Uterus (tissue), 4 donors: ENCODE results near the gene OCIAD2. TPM values are rescaled to one million over a fixed set of nuclear protein-coding genes. Genes with fewer than 3 reads are reported as not detected.

Experiments
- DNase-seq, 2 donors: peaks; one replicate each; pipeline ENCODE4 v3.0.0-alpha.2; 2019 to 2020
- H3K27ac ChIP-seq, 2 donors: fragments of 200-600 bp; sonication (generic); 1 replicate in 1 of 2; 2 replicates in 1 of 2; pipeline ENCODE4 v1.5.1; 2016 to 2018
- H3K27me3 ChIP-seq, 2 donors: fragments of 200-600 bp; sonication (generic); one replicate each; pipeline ENCODE4 v1.5.1; 2018 to 2019; ENCODE audit warnings: control low read depth in 1 of 2
- H3K36me3 ChIP-seq, 2 donors: fragments of 200-600 bp; sonication (generic); one replicate each; pipeline ENCODE4 v1.5.1; 2019; ENCODE audit warnings: control low read depth in 1 of 2
- H3K4me1 ChIP-seq, 2 donors: fragments of 200-600 bp; sonication (generic); one replicate each; pipeline ENCODE4 v1.5.1; 2018 to 2019; ENCODE audit warnings: control low read depth in 1 of 2
- H3K4me3 ChIP-seq, 2 donors: fragments of 200-600 bp; sonication (generic); 1 replicate in 1 of 2; 2 replicates in 1 of 2; pipeline ENCODE4 v1.5.1; 2018 to 2019; ENCODE audit warnings: mild to moderate bottlenecking in 1 of 2
- H3K9me3 ChIP-seq, 2 donors: fragments of 200-600 bp; sonication (generic); one replicate each; pipeline ENCODE4 v1.5.1; 2019; ENCODE audit warnings: control low read depth in 1 of 2
- POLR2A ChIP-seq, 2 donors: fragments of 450-650 bp; IDR thresholded peaks; one replicate each; pipeline ENCODE4 v1.6.1; 2016; ENCODE audit warnings: antibody characterized with exemption in 2 of 2, mild to moderate bottlenecking in 1 of 2, moderate library complexity in 1 of 2
- intact Hi-C: fragments of 100-400 bp; cut with DNase I; formaldehyde crosslinking; loops from one replicate; pipeline ENCODE4 v1.15.1; 2023; ENCODE audit warnings: low total_unique reads
- total RNA-seq, 4 donors: library from RNA; depleted of rRNA in 3 of 4; stranded (reverse); fragments of >200 nt in 3 of 4; gene quantifications; one replicate each; pipeline versions ENCODE4 v1.1.0 to v1.2.4, GENCODE V29; 2014 to 2023
- TF ChIP-seq, protein P1 (sequence below), 4 experiments: fragments of 200-600 bp in 2 of 4; fragments of 450-650 bp in 2 of 4; sonication (generic) in 2 of 4; IDR thresholded peaks; one replicate each; pipeline ENCODE4 v1.5.1; 2016 to 2019; ENCODE audit warnings: antibody characterized with exemption in 4 of 4, mild to moderate bottlenecking in 2 of 4, moderate library complexity in 1 of 4
- donor health status: DM: yes; HTN: yes; CAD: no.

OCIAD2 gene
- total RNA-seq, 4 donors from 2014 or later = 0.88 to 17.0 (median 6.2) TPM

DNA sequence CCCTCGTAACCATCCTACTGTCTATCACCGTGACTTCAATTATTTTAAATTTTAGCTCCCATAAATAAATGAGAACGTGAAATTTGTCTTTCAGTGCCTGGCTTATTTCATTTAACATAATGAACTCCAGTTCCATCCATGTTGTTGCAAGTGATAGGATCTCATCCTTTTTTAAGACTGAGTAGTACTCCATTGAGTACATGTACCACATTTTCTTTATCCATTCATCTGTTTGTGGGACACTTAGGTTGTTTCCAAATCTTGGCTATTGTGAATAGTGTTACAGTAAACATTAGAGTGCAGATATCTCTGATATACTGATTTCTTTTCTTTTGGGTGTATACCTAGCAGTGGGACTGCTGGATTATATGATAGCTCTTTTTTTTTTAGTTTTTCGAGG, 42.8 kb downstream of the OCIAD2 start:
- Histone ChIP-seq H3K4me1 (no peaks in the 10 kb centered on the region), H3K27me3 (no peaks in the 10 kb centered on the region), H3K27ac (no peak overlapping the region), H3K9me3 (no peaks in the 10 kb centered on the region), H3K4me3 (no peak overlapping the region), H3K36me3 (no peaks in the 10 kb centered on the region)
- no peak for DNase-seq
- TF ChIP-seq, protein P1, sequence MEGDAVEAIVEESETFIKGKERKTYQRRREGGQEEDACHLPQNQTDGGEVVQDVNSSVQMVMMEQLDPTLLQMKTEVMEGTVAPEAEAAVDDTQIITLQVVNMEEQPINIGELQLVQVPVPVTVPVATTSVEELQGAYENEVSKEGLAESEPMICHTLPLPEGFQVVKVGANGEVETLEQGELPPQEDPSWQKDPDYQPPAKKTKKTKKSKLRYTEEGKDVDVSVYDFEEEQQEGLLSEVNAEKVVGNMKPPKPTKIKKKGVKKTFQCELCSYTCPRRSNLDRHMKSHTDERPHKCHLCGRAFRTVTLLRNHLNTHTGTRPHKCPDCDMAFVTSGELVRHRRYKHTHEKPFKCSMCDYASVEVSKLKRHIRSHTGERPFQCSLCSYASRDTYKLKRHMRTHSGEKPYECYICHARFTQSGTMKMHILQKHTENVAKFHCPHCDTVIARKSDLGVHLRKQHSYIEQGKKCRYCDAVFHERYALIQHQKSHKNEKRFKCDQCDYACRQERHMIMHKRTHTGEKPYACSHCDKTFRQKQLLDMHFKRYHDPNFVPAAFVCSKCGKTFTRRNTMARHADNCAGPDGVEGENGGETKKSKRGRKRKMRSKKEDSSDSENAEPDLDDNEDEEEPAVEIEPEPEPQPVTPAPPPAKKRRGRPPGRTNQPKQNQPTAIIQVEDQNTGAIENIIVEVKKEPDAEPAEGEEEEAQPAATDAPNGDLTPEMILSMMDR (IDR thresholded peaks at IDR 0.05) = no peak
- no peak for TF ChIP-seq POLR2A (IDR thresholded peaks at IDR 0.05)
- intact Hi-C loops = no loop called here

DNA sequence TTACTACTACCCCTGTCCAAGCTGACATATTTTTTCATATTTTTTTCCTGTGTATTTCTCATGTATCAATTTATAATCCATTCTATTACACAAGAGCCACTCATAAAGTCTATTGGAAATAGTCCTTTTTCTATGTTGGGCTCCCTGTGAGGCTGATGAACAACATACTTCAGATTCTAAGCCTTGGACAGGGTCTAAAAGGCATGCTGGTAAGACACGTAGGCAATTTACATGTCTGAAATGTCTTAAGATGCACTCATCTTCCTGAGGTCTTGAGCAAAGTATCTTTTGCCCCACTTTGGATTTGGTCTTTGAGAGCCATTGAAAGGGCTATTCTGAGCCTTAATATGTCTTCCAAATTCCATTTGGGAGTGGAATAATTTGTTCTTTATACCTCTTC, 43.9 kb downstream of the OCIAD2 start:
- TF ChIP-seq POLR2A (IDR thresholded peaks at IDR 0.05) = no peak
- TF ChIP-seq, protein P1 (IDR thresholded peaks at IDR 0.05) = no peak
- Histone ChIP-seq H3K4me3 (no peak overlapping the region), H3K27ac (no peak overlapping the region), H3K27me3 (no peaks in the 10 kb centered on the region), H3K9me3 (no peaks in the 10 kb centered on the region), H3K4me1 (no peaks in the 10 kb centered on the region), H3K36me3 (no peaks in the 10 kb centered on the region)
- no peak for DNase-seq
- intact Hi-C loops = no loop called here

DNA sequence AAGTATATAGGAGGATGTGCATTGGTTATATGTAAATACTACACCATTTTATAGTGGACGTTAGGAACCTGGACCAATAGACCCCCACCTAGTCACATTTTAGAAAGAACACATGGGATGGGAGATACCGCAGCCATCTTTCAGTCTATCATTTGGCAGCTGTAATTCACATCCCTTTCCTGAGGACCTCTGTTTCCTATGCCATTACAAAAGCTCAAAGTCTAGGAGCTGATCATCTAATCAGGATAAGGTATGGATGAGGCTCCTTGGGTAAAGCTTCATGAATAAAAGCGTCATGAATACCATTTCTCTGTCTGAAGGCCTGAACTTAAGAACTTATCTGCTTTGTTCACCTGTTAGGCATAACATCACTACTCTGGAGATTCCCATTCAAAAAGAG, 44.5 kb downstream of the OCIAD2 start:
- intact Hi-C loops = no loop called here
- no peaks in the 10 kb centered on the region for H3K36me3 ChIP-seq

DNA sequence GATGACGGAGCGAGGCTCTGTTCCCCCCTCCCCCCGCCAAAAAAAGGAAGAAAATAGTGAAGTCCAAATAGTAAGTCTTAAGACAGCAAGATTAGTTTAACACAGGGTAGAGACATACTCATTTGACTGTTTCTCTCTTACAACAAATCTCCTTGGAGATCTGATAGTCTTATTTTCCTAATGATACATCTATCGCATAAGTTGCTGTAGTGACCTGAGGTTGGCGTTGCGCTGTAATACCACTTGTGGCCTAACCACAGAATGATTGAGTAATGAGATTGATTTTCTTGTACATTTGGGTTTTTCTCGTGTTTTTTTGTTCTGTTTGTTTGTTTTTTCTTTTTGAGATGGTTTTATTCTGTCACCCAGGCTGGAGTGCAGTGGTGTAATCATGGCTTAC, 48.4 kb downstream of the OCIAD2 start:
- no peak overlapping the region for H3K27ac ChIP-seq
- DNase-seq = no peak
- no peaks in the 10 kb centered on the region for H3K9me3 ChIP-seq
- no peaks in the 10 kb centered on the region for H3K27me3 ChIP-seq
- intact Hi-C loops = no loop called here
- no peak overlapping the region for H3K4me3 ChIP-seq
- no peaks in the 10 kb centered on the region for H3K4me1 ChIP-seq
- H3K36me3 ChIP-seq = no peaks in the 10 kb centered on the region
- TF ChIP-seq POLR2A (IDR thresholded peaks at IDR 0.05) = no peak
- TF ChIP-seq, protein P1 (IDR thresholded peaks at IDR 0.05) = no peak

More for the DNA sequence above, 44.5 kb downstream of the OCIAD2 start:
- DNase-seq = no peak
- no peak overlapping the region for H3K4me3 ChIP-seq
- H3K27me3 ChIP-seq = no peaks in the 10 kb centered on the region
- H3K4me1 ChIP-seq = no peaks in the 10 kb centered on the region
- no peaks in the 10 kb centered on the region for H3K9me3 ChIP-seq
- H3K27ac ChIP-seq = no peak overlapping the region
- no peak for TF ChIP-seq POLR2A (IDR thresholded peaks at IDR 0.05)
- TF ChIP-seq, protein P1 (IDR thresholded peaks at IDR 0.05) = no peak

DNA sequence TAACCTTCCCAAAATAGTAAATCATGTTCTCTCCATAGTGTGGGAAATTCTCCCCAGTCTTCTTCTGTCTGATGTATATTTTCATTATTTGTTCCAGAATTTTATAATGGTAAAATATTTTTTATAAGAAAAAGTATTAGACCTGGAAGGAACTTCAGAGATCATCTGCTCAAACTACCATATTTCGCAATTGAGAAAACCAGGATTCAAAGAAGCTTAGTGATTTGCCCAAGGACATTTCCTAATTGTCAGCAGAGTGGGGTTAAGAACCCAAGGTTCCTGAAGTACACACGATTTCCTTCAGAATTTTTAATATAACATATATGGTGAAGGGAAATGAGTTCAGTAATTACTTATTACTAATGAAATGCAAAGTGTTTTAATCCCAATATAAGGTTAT, 51.6 kb downstream of the OCIAD2 start:
- intact Hi-C loops = no loop called here

More for the DNA sequence above, 51.6 kb downstream of the OCIAD2 start:
- TF ChIP-seq, protein P1 (IDR thresholded peaks at IDR 0.05) = no peak
- no peak for TF ChIP-seq POLR2A (IDR thresholded peaks at IDR 0.05)
- Histone ChIP-seq H3K9me3 (no peaks in the 10 kb centered on the region), H3K4me3 (no peak overlapping the region), H3K27ac (no peak overlapping the region), H3K27me3 (no peaks in the 10 kb centered on the region), H3K4me1 (no peaks in the 10 kb centered on the region), H3K36me3 (no peaks in the 10 kb centered on the region)
- DNase-seq = no peak
